Right renal cortex interstitium (tissue), 3 donors: ENCODE results near the gene KHDC1L. TPM values are rescaled to one million over a fixed set of nuclear protein-coding genes. Genes with fewer than 3 reads are reported as not detected.
"Not testable (repeated sequence)": the region's sequence is repeated elsewhere in the genome, so short reads cannot be mapped to it uniquely, and the experiment has no call there.

Source experiments
- DNase-seq, 3 donors: peaks; one replicate each; pipeline ENCODE4 v3.0.0-alpha.2; 2013; ENCODE audit warnings: low read depth in 3 of 3, low spot score in 2 of 3
- polyA plus RNA-seq, 3 donors: library from polyadenylated mRNA; unstranded; fragments of 120-200 nt; gene quantifications; one replicate each; pipeline ENCODE4 v1.2.1, GENCODE V29; 2013; ENCODE audit not compliant: insufficient read length in 3 of 3

KHDC1L gene, protein sequence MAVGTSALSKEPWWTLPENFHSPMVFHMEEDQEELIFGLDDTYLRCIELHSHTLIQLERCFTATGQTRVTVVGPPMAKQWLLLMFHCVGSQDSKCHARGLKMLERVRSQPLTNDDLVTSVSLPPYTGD
- under 1 TPM in 2 of 3 donors, not detected in 1; 0.33 to 0.69 TPM for polyA plus RNA-seq

DNA sequence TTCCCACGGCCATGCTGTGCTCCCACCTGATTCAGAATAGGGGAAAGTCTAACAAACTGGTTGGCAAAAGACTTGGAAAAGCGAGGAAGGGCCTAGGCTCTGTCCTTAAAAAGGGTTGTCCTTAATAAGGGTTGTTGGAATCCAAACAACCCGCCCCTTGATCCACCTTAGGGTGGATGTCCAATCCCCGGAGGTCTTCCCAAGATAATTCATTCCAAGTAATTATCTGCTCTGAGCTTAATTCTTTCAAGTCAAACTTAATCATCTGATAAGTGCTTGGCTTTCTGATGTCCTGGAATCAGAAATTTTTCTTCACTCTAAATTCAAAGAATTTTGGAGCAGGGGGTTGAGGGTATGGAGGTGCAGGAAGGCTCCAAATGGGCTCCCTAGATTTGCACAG lies at the start of gene KHDC1L:
Gene KHDC1L, minus strand, starts transcription at position 101 of the 400 bp plus-strand sequence. Its CDS starts 88 bp downstream, at position 13.
- no peak for DNase-seq

- DNase-seq = not testable (repeated sequence)
Measured at GRCh38 chr6:73269296-73269695, 44.0 kb upstream of the KHDC1L start.

GRCh38 chr6:73268896-73269295 lies 43.6 kb upstream of the KHDC1L start:
- not testable (repeated sequence) for DNase-seq

DNA sequence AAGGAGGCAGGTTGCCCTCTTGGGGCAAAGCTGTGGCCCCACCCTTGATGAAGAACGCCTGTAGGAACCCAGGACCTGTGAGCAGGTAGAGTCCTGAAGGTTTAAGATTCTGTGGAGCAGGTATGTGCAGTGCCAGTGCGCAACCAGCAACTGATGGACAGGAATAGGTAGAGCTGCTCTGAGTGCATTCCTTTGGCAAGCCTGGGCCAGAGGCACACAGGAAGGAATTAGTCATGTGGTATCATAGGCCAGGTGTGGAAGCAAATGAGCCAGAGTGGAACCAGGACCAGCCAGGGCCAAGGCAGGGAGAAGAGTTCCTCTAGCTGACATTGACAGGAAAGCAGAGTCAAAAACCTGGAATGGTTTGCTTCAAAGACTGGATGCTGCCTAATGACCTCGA lies 39.1 kb upstream of the KHDC1L start:
- no peak for DNase-seq

- DNase-seq = no peak
Measured at GRCh38 chr6:73263570-73263909, 38.2 kb upstream of the KHDC1L start.

DNA sequence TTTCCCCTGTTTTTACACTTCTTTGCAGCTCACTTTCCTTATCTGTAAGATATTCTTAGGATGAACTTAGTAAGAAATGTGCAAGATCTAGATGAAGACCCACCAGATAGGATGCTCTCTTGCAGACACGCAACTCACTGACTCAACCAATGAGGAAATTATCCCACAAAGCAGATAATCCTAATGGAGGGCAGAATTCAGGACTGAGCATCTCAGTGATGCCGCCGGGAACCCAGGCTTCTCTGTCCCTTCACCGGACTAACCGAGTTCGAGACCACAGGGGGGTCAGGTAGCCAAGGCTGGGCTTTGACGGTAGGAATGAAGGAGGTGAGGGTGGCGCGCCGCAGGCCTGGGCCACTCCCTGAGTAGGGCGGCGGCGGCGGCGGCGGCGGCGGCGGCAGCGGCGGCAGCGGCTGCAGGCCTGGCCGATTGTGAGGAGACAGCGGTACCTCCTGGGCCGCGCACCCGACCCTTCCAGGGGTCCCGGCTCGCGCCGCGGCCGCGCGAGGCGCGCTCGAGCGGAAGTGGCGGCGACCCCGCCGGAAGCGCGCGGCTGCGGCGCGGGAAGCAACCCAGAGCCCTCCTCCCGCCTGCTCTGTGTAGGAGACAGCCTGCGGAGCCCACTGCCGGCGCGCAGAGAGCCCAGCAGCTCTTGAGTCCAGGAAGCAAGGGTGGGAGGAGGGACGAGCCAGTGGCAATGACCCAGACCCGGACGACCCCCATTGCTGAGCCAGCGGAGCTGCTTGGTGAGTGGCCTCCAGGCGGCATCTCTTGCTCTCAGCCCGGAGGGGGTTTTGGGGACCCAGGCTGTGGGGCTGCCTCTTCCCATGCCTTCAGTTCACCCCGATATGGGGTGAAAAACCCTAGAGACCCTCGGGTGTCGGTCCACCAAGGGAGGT lies 37.6 kb upstream of the KHDC1L start, which contains the start of gene KHDC1:
Gene KHDC1, minus strand, starts transcription at position 526 of the 899 bp plus-strand sequence. CDS start 20,679 bp downstream, outside the sequence.
- peak in 1 of 3 donors; percentile 44 for DNase-seq

- DNase-seq = no peak
Measured at GRCh38 chr6:73258721-73259120, 33.4 kb upstream of the KHDC1L start.

- DNase-seq = not testable (repeated sequence)
Measured at GRCh38 chr6:73254323-73254722, 29.0 kb upstream of the KHDC1L start.

GRCh38 chr6:73252703-73253102 lies 27.4 kb upstream of the KHDC1L start:
- no peak for DNase-seq

DNA sequence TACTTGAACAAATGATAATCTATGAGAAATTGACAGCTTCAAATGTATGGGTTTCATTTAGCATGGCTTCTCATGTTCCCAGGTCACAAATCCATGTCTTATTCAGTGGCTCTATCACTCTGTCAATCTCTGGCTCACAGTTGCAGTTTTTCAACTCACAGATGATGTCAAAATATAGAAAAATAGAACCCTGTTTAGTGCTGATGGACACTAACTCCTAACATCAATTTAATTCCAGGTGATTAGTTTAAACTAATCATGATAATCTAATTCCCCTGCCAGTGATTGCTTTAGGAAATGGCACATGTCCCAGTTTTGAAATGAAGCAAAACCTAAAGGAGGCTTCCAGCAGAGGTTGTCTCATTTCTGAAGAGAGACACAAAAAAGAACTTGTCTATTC lies 24.7 kb upstream of the KHDC1L start:
- no peak for DNase-seq

DNA sequence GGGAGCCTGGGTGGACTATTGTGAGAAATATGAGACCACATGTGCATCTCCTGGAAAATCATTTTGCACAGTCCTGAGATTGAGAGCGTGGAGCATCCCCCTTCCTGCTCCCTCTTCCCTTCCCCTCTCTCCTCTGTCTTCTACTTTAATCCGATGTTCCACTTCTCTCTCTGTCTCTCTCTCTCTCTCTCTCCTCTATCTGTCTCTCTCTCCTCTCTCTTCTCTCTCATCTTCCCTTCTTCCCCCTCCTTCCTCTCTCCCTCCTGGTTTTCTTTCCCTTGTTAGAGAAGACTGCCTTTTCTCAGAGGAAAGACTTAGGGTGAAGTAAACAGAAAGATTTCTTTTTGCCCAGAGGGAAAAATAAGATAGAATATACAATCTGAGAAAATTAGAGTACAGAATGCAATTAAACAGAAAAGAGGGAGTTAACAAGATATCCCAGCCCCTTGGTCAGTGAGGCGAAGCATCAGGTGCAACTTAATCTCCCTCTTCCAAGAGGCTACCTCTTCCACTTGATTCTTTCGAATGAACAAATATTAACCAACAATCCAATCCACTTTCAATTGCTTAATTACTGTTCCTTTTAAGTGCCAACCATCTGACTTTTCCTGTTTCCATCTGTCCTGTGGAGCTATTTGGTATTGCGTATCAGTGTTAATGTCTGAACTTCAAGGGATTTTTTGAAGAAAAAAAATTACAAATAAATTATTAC lies 23.1 kb upstream of the KHDC1L start:
- no peak for DNase-seq

GRCh38 chr6:73242001-73242400 lies 16.7 kb upstream of the KHDC1L start:
- DNase-seq = no peak

DNA sequence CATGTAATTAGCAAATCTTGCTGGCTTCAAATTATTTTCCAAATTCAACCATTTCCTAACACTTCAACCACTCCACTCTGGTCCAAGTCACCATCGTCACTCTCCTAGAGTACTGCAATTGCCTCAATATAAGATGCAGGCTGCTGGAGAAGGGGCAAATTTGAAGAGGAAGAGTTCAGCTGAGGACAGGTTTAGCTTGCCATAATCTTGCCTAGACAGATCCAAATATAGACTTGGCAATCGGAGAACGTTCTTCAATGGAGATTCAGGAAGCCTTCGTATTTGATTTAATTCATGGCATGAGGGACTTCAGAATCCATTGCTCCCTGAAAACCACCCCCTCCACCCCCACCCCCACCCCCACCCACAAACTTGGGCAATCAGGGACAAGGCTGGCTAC lies 15.4 kb upstream of the KHDC1L start:
- no peak for DNase-seq

DNA sequence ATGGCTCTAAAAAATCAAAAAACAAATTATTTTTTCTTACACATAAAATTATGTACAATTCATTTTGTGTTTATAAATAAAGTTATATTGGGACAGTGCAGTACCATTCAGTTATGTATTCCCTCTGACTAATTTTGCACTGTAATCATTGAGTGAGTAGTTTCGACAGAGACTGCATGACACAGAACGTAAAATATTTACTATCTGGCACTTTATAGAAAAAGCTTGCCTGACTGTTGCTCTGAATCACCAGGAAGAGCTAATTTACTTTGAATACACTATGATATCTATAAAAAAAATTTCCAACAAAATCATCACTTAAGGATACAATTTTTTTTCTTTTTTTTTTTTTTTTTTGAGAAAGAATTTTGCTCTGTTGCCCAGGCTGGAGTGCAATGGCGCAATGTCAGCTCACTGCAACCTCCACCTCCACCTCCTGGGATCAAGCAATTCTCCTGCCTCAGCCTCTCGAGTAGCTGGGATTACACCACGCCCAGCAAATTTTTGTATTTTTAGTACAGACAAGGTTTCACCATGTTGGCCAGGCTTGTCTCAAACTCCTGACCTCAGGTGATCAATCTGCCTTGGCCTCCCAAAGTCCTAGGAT lies 11.0 kb upstream of the KHDC1L start:
- no peak for DNase-seq

- no peak for DNase-seq
Measured at GRCh38 chr6:73234733-73235132, 9.4 kb upstream of the KHDC1L start.

DNA sequence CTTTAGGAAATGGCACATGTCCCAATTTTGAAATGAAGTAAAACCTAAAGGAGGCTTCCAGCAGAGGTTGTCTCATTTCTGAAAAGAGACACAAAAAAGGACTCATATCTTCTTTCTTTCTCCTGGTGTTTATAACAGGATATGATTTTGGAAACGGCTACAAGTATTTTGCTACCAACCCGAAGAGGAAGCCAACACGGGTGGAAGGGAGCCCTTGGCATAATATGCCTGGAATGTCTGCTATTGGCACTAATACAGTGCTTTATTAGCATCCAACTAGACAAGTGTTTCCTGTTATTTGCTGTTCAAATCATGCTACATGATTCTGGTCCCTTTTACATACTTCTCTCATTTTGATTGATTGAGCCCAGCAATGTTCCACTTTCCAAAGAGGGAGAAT lies 8.7 kb upstream of the KHDC1L start:
- not testable (repeated sequence) for DNase-seq

GRCh38 chr6:73233048-73233447 lies 7.8 kb upstream of the KHDC1L start:
- no peak for DNase-seq

- no peak for DNase-seq
Measured at GRCh38 chr6:73231986-73232391, 6.7 kb upstream of the KHDC1L start.

GRCh38 chr6:73227606-73228255 lies 2.4 kb upstream of the KHDC1L start:
- no peak for DNase-seq

DNA sequence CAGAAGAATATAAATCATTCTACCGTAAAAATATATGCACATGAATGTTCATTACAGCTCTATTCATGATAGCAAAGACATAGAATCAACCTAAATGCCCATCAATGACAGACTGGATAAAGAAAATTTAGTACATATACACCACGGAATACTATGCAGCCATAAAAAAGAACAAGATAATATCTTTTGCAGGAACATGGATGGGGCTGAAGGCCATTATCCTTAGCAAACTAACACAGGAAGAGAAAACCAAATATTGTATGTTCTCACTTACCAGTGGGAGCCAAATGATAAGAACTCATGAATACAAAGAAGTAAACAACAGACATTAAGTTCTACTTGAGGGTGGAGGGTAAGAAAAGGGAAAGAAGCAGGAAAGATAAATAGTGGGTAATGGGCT lies 8.4 kb downstream of the KHDC1L start:
- DNase-seq = no peak
